H1 (cell line): ENCODE data around the gene KIZ. TPM values are rescaled to one million over a fixed set of nuclear protein-coding genes. Genes with fewer than 3 reads are reported as not detected.

Experiments used
- BRCA1 ChIP-seq: IDR thresholded peaks from 2 replicates; pipeline ENCODE4 v1.6.1; 2012; ENCODE audit warnings: low read depth, low read length, improper control_type of control experiment
- CEBPB ChIP-seq: IDR thresholded peaks from 2 replicates; pipeline ENCODE4 v1.6.1; 2012; ENCODE audit warnings: low read depth, low read length
- CHD1 ChIP-seq: IDR thresholded peaks from 2 replicates; pipeline ENCODE4 v1.6.1; 2012; ENCODE audit warnings: low read depth, low read length, improper control_type of control experiment
- CTBP2 ChIP-seq: IDR thresholded peaks from 2 replicates; pipeline ENCODE4 v1.7.0; 2011; ENCODE audit warnings: borderline replicate concordance, mild to moderate bottlenecking, moderate library complexity, mixed read lengths, low read length; ENCODE audit not compliant: insufficient read depth, insufficient read length
- FOSL1 ChIP-seq: IDR thresholded peaks from 2 replicates; pipeline ENCODE4 v1.6.1; 2011; ENCODE audit warnings: mild to moderate bottlenecking, low read depth, low read length, moderate library complexity; ENCODE audit not compliant: insufficient read depth
- JUN ChIP-seq: IDR thresholded peaks from 2 replicates; pipeline ENCODE4 v1.6.1; 2011; ENCODE audit warnings: low read depth, mild to moderate bottlenecking, improper control_type of control experiment, low read length
- JUND ChIP-seq: IDR thresholded peaks from 2 replicates; pipeline ENCODE4 v1.6.1; 2011; ENCODE audit warnings: mild to moderate bottlenecking, improper control_type of control experiment, low read length
- KDM1A ChIP-seq: fragments of 200-600, 300-600 bp; sonication (generic); IDR thresholded peaks from 2 replicates; pipeline ENCODE4 v1.7.1; 2016; ENCODE audit warnings: mild to moderate bottlenecking, low read length, borderline replicate concordance
- KDM5A ChIP-seq: fragments of 200-600 bp; IDR thresholded peaks from 2 replicates; pipeline ENCODE4 v1.7.1; 2012; ENCODE audit warnings: mild to moderate bottlenecking, low read length, inconsistent platforms, mixed read lengths
- POLR2AphosphoS5 ChIP-seq: IDR thresholded peaks from 2 replicates; pipeline ENCODE4 v1.6.1; 2011; ENCODE audit warnings: low read depth, low read length
- RAD21 ChIP-seq, 2 experiments: IDR thresholded peaks in 1 of 2; conservative IDR thresholded peaks in 1 of 2; 2 replicates each; pipeline ENCODE4 v1.6.1; 2011; ENCODE audit warnings: low read depth in 2 of 2, low read length in 2 of 2, improper control_type of control experiment in 1 of 2, inconsistent platforms in 1 of 2, mild to moderate bottlenecking in 1 of 2, moderate library complexity in 1 of 2
- RFX5 ChIP-seq: IDR thresholded peaks from 2 replicates; pipeline ENCODE4 v1.6.1; 2011; ENCODE audit warnings: low read depth, low read length, improper control_type of control experiment, borderline replicate concordance
- RNF2 ChIP-seq: fragments of 200-900, 300-1000 bp; sonication (generic); IDR thresholded peaks from 2 replicates; pipeline ENCODE4 v1.7.1; 2016; ENCODE audit warnings: borderline replicate concordance, low read depth, mild to moderate bottlenecking, antibody characterized with exemption, low read length; ENCODE audit not compliant: poor library complexity, severe bottlenecking; ENCODE audit errors: missing control alignments
- RXRA ChIP-seq: IDR thresholded peaks from 2 replicates; pipeline ENCODE4 v1.6.1; 2011; ENCODE audit warnings: low read depth, mild to moderate bottlenecking, low read length, moderate library complexity; ENCODE audit not compliant: insufficient read depth
- SAP30 ChIP-seq: fragments of 300-600 bp; sonication (generic); IDR thresholded peaks from 2 replicates; pipeline ENCODE4 v1.7.1; 2012; ENCODE audit warnings: low read length, moderate library complexity, mild to moderate bottlenecking, inconsistent platforms; ENCODE audit not compliant: insufficient read depth, insufficient replicate concordance
- SIN3A ChIP-seq, 2 experiments: IDR thresholded peaks in 1 of 2; conservative IDR thresholded peaks in 1 of 2; 2 replicates each; pipeline ENCODE4 v1.6.1; 2011 to 2012; ENCODE audit warnings: low read length in 2 of 2, improper control_type of control experiment in 1 of 2, low read depth in 1 of 2, mild to moderate bottlenecking in 1 of 2
- SIX5 ChIP-seq: IDR thresholded peaks from 2 replicates; pipeline ENCODE4 v1.6.1; 2011; ENCODE audit warnings: mild to moderate bottlenecking, low read depth, low read length
- SP4 ChIP-seq: IDR thresholded peaks from 2 replicates; pipeline ENCODE4 v1.6.1; 2012; ENCODE audit warnings: low read length, inconsistent platforms
- TAF7 ChIP-seq: optimal IDR thresholded peaks from 2 replicates; pipeline ENCODE3; 2011; ENCODE audit warnings: low read depth, mild to moderate bottlenecking, inconsistent platforms, low read length, moderate library complexity, borderline replicate concordance
- ZNF274 ChIP-seq: IDR thresholded peaks from 2 replicates; pipeline ENCODE4 v1.7.0; 2012; ENCODE audit warnings: low read length, borderline replicate concordance; ENCODE audit errors: extremely low read depth
- polyA plus RNA-seq, 7 experiments: library from polyadenylated mRNA; depleted of rRNA in 3 of 7; stranded (reverse) in 5 of 7; unstranded in 2 of 7; fragments of >200 nt in 5 of 7; fragments of 200-250 nt in 2 of 7; gene quantifications; 1 replicate in 5 of 7; 2 replicates in 1 of 7; 4 replicates in 1 of 7; pipeline versions ENCODE4 v1.2.1 to v1.2.3, GENCODE V29; 2011 to 2013; ENCODE audit warnings: missing spikeins in 2 of 7, mixed read lengths in 2 of 7
- total RNA-seq: library from RNA; stranded (reverse); fragmentation: NEBNext Ultra II Directional; extraction: Animal tissue kit (Norgen Biotek cat#: 25700); gene quantifications from 2 replicates; pipeline ENCODE4 v1.2.1, GENCODE V29; 2021
- TF ChIP-seq, protein P1 (sequence below): IDR thresholded peaks from 2 replicates; pipeline ENCODE4 v1.6.1; 2012; ENCODE audit warnings: low read length, inconsistent platforms

KIZ gene
- total and polyA plus RNA-seq, 2 of the 8 experiments (the other 6 are each of a cell fraction or from before 2014, with no cell fraction given): 13.0 to 51.7 TPM

GRCh38 chr20:21189761-21190523 lies 64.1 kb downstream of the KIZ start (continued):
- TF ChIP-seq SP4 (no peak), RAD21 (IDR thresholded peaks at IDR 0.05 in 1 of 2, conservative IDR thresholded peaks at IDR 0.05 in 1 of 2; ENCODE audit: low read depth in 2 of 2, low read length in 2 of 2) (0 out of 4 replicates have a peak, but pooled peaks of 1 of the 2 experiments have one; percentile 3), BRCA1 (no peak), POLR2AphosphoS5 (peak; percentile 54; the same call in 1 of the 2 replicates), RNF2 (no peak), CEBPB (no peak), KDM5A (no peak), RFX5 (no peak), CHD1 (no peak), JUN (no peak), ZNF274 (no peak), CTBP2 (no peak), FOSL1 (no peak), TAF7 (no peak), SIN3A (conservative IDR thresholded peaks at IDR 0.05 in 1 of 2, IDR thresholded peaks at IDR 0.05 in 1 of 2; ENCODE audit: low read depth in 1 of 2, low read length in 2 of 2) (no peak; a peak in 1 of 4 replicates), SIX5 (no peak), RXRA (no peak), KDM1A (peak; percentile 46; the same call in 1 of the 2 replicates), SAP30 (no peak), JUND (no peak)
- TF ChIP-seq, protein P1, sequence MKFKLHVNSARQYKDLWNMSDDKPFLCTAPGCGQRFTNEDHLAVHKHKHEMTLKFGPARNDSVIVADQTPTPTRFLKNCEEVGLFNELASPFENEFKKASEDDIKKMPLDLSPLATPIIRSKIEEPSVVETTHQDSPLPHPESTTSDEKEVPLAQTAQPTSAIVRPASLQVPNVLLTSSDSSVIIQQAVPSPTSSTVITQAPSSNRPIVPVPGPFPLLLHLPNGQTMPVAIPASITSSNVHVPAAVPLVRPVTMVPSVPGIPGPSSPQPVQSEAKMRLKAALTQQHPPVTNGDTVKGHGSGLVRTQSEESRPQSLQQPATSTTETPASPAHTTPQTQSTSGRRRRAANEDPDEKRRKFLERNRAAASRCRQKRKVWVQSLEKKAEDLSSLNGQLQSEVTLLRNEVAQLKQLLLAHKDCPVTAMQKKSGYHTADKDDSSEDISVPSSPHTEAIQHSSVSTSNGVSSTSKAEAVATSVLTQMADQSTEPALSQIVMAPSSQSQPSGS: peak; percentile 61; the same call in 1 of the 2 replicates
